ENCODE measurements around the gene CLMN.

CLMN gene

DNA sequence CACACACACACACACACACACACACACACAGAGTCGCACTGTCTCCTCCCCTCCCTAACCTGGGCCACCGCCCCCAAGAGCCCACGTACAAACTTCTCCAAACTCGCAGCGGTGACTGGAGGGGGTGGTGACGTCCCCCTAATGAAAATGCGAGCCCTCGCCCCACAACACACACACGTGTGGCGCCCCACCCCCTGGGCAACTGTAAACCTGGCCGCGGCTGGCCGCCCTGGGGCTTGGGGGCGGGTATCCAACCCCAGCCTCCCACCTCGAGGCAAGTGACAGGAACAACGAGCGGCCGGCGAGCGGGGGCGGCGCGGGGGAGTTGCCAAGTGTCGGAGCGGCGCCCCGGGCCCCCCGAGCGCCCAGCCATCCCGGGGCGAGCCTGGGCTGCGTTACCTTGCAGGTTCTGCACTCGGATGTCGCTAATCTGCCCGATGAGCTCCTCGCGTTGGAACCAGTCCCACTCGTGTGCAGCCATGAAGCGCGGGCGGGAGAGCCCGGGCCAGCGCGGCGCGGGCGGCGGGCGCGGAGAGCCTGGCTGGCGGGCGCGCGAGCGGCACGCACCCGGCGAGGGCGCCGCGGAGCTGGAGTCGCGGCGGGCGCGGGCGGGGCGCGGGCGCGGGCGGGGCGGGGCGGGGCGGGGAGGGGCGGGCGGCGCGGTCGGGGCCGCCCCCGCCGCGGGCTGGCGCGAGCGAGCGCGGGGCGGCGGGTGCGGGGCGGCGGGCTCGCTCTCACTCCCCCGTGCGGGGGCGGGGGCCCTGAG lies at the start of gene CLMN:
Gene CLMN, minus strand, starts transcription at position 597 of the 766 bp plus-strand sequence. Its CDS starts 116 bp downstream, at position 481.
- DNase-seq (ENCODE audit: low spot score), result no peak

GRCh38 chr14:95365401-95365800 lies 45.7 kb upstream of the CLMN start:
- DNase-seq (ENCODE audit: low spot score), result no peak

- DNase-seq (ENCODE audit: low spot score), result no peak
These were observed 44.9 kb upstream of the CLMN start for GRCh38 chr14:95364481-95365209.

- no peak for DNase-seq (ENCODE audit: low spot score)
These were observed 43.8 kb upstream of the CLMN start for GRCh38 chr14:95363468-95363954.

- no peak for DNase-seq (ENCODE audit: low spot score)
These were observed 42.4 kb upstream of the CLMN start for GRCh38 chr14:95362138-95362494.

DNA sequence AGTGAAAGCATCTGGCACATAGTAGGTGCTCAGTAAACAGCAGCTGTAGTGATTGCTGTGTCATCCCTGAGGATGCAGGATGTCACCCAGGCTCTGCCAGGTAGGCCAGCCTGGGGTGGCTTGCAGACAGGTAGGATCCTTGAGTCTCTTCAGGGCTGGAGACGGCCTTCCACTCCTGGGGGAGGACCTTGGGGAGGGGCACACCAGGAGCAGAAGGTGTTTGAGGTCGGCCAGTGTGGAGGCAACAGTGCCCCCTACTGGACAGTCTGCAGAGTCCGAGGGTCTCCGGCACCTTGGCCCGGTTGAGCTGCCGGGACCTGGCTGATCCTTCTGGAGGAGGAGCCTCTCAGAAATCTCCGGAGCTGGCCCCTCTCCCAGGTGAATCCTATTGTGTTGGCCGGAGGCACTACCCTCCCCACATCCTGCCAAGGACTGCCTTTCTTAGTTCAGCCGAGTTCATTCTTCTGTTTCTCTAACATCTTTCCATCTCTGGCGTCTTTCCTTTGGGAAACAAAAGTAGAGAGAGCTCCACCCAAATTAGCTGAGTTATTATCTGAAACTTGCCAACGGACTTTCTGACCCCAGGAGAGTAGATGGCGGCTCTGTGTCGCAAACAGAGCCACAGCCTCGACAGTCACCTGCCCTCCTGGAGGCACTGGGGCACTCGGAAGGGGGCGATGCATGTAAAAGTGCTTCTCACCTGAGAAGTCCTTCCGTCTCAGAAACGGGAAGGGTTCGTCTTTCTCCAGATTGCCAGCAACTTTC lies 41.8 kb upstream of the CLMN start:
- DNase-seq (ENCODE audit: low spot score), result peak; percentile 18

GRCh38 chr14:95360828-95361227 lies 41.1 kb upstream of the CLMN start:
- no peak for DNase-seq (ENCODE audit: low spot score)

DNA sequence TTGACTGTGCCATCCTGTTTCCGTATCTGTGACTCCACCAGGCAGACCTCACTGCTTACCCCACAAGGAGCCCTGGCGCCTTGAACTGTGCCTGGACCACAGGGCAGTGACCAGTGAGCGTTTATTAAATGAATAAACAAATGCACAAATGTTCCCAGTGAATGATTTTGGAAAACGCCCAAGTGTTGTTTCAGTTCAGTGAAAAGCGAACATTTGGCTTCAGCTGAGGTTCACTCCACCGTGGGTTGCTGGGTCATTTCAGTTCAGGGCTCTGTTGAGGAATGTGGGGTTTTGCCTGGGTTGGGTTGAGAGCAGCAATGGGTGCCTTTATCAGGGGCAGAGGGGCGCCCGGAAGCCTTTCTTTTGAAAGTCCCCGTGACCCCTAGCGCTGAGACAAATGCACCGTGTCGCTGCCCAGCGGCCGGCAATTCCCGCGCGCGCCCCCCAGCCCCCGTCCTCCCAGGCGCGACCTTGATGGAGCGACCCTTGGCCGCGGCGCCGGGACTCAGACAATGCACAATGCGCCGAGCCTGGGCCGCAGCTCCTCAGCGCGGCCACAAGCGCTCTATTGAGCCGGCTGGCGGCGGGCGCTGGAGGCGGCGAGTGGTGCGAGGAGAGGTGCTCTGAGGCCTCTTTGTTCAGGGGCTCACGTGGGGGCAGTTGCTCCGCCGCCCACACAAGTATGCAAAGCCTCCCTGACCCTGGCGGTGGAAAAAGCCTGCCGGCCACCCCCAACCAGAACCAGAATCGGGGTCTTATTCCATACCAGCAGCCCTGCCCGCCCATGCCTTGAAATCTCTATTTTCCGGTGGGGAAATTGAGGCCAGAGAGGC lies 40.5 kb upstream of the CLMN start:
- no peak for DNase-seq (ENCODE audit: low spot score)

GRCh38 chr14:95356245-95356869 lies 36.6 kb upstream of the CLMN start:
- no peak for DNase-seq (ENCODE audit: low spot score)

GRCh38 chr14:95355422-95355821 lies 35.7 kb upstream of the CLMN start:
- no peak for DNase-seq (ENCODE audit: low spot score)

DNA sequence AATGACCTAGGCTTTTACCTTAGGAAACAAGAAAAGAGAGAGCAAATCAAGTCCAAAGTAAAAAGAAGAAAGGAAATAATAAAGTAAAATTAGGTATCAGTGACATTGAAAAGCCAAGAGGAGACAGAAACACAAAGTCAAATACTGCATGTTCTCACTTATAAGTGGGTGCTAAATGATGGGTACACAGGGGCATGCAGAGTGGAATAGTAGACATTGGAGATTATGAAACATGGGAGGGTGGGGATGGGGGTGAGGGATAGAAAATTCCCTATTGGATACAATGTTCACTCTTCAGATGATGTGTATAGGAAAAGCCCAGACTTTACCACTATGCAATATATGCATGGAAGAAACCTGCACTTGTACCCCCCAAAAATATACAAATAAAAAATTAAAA lies 35.1 kb upstream of the CLMN start:
- DNase-seq (ENCODE audit: low spot score), result no peak

- no peak for DNase-seq (ENCODE audit: low spot score)
These were observed 34.0 kb upstream of the CLMN start for GRCh38 chr14:95353664-95354063.

DNA sequence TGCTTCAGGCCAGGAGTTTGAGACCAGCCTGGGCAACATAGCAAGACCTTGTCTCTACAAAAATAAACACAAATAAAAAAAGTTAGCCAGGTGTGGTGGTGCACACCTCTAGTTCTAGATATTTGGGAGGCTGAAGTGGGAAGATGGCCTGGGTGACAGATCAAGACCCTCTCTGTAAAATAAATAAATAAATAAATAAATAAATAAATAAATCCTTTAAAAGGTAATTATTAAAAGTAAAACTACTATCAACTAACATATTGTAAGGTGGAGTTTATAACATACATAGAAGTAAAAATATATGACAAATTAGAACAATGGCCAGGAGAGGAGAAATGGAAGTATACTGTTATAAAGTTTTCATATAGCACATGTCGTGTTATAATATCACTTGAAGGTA lies 33.3 kb upstream of the CLMN start:
- no peak for DNase-seq (ENCODE audit: low spot score)

DNA sequence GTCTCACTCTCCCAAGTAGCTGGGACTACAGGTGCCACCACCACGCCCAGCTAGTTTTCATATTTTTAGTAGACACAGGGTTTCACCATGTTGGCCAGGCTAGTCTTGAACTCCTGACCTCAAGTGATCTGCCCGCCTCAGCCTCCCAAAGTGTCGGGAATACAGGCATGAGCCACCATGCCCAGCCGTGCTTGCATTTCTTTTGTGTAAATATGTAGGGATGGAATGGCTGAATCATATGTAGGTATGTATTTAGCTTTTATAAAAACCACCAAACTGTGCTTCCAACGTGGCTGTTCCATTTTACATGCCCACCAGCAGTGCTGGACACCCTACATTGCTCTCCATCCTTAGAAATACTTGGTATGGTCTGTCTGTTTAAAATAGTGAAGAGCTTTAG lies 32.8 kb upstream of the CLMN start:
- DNase-seq (ENCODE audit: low spot score), result no peak

GRCh38 chr14:95349241-95349640 lies 29.5 kb upstream of the CLMN start:
- no peak for DNase-seq (ENCODE audit: low spot score)

- DNase-seq (ENCODE audit: low spot score), result peak; percentile 21
These were observed 28.8 kb upstream of the CLMN start for GRCh38 chr14:95348395-95349080.

- DNase-seq (ENCODE audit: low spot score), result no peak
These were observed 27.1 kb upstream of the CLMN start for GRCh38 chr14:95346820-95347219.

DNA sequence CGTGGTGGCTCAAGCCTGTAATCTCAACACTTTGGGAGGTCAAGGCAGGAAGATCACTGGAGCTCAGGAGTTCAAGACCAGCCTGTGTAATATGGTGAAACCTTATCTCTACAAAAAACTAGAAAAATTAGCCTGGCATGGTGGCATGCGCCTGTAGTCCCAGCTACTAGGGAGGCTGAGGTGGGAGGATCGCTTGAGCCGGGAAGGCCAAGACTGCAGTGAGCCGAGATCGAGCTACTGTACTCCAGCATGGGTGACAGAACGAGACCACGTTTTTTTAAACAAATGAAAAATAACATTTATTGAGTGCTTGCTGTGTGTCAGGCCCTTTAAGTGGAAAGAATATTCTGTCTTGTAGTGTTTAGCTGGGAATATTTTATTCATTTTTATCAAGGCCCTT lies 26.6 kb upstream of the CLMN start:
- DNase-seq (ENCODE audit: low spot score), result no peak

DNA sequence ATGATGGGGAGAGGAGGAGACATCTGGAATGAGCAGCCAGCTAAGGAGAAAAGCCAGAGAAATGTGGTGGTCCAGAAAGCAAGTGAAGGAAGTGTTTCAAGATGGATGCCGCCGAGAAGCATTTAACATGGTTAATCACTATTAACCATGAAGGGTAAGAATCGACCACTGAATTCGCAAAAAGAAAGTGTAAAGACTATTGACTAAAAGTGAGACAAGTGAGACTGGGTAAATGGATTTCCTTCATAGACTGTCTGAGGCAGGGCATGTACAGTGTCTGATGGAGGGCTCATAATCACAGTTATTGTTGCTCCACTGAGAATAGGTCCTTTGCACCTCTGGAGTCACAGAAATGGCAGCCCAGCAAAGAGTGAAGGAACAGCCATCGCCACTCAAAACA lies 25.3 kb upstream of the CLMN start:
- DNase-seq (ENCODE audit: low spot score), result no peak

DNA sequence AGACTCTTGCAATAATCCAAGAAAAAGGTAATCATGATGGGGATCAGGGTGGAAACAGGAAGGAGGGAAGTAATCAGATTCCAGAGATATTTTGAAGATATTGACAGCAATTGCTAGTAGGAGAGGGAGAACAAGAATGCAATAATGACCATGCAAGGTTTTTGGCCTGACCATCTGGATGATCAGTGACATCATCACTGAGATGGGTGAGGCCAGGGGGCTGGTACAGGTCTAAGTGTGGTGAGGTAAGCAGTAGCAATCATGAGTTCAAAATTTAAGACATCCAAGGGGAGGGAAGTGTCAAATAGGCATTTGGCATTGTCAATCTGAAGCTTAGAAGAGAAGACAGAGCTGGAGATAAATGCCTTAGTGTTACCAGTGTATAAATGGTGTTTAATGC lies 24.8 kb upstream of the CLMN start:
- DNase-seq (ENCODE audit: low spot score), result no peak

DNA sequence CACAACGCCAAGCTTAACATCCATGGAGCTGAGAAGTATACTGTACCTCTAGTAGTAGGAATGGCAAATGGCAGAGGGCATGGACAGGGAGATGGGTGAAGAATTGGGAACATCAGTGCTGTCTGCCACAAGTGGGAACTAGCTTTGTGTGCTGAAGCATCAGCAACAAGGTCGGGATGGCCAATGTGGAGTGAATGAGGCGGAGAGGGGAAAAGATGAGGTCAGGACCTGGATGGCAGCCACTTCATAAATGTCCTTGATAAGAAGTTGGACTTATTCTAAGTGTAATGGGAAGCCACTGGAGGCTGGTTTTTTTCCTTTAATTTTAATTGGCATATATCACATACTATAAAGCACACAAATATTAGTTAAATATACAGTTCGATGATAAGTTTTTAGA lies 21.9 kb upstream of the CLMN start:
- no peak for DNase-seq (ENCODE audit: low spot score)

Data from HuH-7 (cell line).